Sigmoid colon (tissue), 4 donors: ENCODE data around the gene MT1A.

Source experiments
- CTCF ChIP-seq, 4 experiments: fragments of 450-650 bp in 3 of 4; fragments of 200-600 bp in 1 of 4; IDR thresholded peaks; one replicate each; pipeline ENCODE4 v1.5.1; 2016 to 2019; ENCODE audit warnings: antibody characterized with exemption in 4 of 4, mild to moderate bottlenecking in 3 of 4, moderate library complexity in 2 of 4
- POLR2A ChIP-seq, 2 donors: fragments of 450-650 bp; IDR thresholded peaks; one replicate each; pipeline ENCODE4 v1.6.1; 2016; ENCODE audit warnings: antibody characterized with exemption in 2 of 2, mild to moderate bottlenecking in 2 of 2, moderate library complexity in 2 of 2
- POLR2AphosphoS5 ChIP-seq, 4 donors: sonication (generic); formaldehyde crosslinking; IDR thresholded peaks; one replicate each; pipeline ENCODE4 v1.6.1; 2017; ENCODE audit warnings: antibody characterized with exemption in 4 of 4

GRCh38 chr16:56689171-56689570 lies 50.7 kb downstream of the MT1A start:
- no peak for TF ChIP-seq CTCF (IDR thresholded peaks at IDR 0.05)
- no peak for TF ChIP-seq POLR2A (IDR thresholded peaks at IDR 0.05)
- TF ChIP-seq POLR2AphosphoS5 (IDR thresholded peaks at IDR 0.05) = no peak
